ENCODE data around the gene KLK7.

Gene KLK7

DNA sequence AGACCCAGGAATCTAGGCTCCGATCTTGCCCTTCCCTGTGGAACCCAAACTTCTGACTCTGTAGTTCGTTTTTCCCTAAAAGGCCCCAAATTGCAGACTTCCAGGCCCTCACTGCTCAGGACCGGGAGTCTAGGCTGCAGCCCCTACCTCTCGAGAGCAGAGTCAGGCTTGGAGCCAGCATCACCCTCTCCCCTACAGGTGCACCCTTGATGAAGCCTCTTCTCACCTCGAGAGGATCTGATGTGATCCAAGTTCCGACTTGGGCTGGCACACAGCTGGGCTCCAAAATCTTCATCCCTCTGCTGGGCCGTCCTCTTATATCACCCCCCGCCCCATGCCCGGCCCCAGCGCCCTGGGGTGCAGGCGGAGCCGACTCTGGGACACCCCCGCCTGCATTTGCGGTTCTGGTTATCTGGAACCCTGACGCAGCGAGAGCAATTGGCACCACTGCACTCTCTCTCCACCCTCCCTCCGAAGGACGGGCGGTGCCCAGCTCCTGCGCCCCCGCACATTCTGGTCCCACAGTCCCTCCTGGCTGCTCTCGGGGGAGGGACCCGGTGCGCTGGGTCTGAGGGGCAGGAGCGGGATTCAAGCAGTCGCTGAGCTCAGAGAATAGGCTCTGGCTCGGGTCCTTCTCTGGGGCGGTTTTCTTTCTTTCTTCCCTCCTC, at the start of gene KLK7:
TSS of gene KLK7 (minus strand) at position 293 of the 668 bp plus-strand sequence. CDS start 1,518 bp downstream, outside the sequence.
- no peak for TF ChIP-seq ZFX (IDR thresholded peaks at IDR 0.05; ENCODE audit: borderline replicate concordance)
- TF ChIP-seq, protein P1, sequence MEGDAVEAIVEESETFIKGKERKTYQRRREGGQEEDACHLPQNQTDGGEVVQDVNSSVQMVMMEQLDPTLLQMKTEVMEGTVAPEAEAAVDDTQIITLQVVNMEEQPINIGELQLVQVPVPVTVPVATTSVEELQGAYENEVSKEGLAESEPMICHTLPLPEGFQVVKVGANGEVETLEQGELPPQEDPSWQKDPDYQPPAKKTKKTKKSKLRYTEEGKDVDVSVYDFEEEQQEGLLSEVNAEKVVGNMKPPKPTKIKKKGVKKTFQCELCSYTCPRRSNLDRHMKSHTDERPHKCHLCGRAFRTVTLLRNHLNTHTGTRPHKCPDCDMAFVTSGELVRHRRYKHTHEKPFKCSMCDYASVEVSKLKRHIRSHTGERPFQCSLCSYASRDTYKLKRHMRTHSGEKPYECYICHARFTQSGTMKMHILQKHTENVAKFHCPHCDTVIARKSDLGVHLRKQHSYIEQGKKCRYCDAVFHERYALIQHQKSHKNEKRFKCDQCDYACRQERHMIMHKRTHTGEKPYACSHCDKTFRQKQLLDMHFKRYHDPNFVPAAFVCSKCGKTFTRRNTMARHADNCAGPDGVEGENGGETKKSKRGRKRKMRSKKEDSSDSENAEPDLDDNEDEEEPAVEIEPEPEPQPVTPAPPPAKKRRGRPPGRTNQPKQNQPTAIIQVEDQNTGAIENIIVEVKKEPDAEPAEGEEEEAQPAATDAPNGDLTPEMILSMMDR (IDR thresholded peaks at IDR 0.05) = no peak
- no peak within 1 kb of the TSS for H3K27ac ChIP-seq

DNA sequence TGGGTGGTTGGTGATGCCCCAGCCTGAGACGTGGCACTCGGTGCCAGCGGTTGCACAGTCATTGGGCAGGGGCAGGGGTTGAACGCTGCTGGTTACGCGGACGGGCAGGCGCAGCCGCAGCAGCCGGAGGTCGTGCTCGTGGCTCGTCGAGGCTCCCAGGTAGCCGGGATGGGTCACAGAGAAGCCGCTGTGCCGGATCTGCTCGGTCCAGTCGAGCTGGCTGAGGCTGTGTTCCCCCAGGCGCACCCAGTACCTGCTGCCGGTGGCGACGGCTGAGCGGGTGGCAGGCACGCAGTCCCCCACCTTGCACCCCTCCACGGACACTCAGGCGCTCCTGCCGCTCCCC, 48.1 kb upstream of the KLK7 start:
- H3K27ac ChIP-seq = no peak overlapping the region
- TF ChIP-seq, protein P1 (IDR thresholded peaks at IDR 0.05) = no peak

DNA sequence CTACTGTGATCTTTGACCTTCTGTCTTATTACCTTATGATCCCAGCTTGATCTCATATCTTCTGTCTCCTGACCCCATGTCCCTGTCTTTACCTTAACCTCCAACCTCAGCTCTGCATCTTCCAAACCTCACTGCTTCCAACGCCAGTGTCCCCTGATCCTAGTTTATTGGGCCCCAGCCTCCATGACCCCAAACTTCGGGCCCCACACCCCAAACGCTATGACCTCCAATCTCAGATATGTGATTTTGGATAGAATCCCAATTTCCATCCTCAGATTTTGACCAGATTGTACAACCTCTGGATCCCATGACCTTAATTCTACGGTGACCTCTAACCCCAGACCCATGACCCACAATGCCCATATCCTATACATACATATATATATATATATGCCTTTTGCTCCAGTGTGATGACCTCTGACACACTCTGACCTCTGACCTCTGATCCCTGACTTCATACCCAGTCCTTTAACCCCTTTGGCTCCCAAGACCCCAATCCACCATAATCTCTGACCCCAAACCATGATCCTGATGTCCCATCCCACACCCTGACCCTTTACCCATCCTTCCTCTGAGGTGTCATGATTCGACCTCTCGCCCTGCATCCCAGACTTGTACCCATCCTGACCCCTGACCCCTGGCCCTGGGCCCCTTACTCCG, 47.6 kb upstream of the KLK7 start:
- TF ChIP-seq, protein P1 (IDR thresholded peaks at IDR 0.05) = no peak
- TF ChIP-seq ZFX (IDR thresholded peaks at IDR 0.05; ENCODE audit: borderline replicate concordance) = no peak
- no peak overlapping the region for H3K27ac ChIP-seq

DNA sequence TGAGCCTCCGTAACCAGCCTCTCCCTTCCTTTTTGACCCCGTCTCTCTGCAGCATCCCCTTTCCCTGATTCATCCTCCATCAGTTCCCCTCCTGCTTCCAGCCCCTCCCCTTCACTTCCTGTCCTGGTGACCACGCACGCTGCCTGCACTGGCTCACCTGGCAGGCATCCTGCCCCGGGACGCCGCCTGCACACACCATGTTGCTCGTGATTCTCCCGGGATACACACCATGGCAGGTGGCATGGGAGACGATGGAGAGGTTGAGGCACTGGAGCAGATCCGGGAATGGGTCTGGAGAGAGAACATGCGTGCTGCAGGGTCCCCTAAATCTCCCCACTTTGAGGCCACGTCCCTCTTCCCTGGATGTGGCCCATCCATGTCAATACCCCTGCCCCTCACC, 46.9 kb upstream of the KLK7 start:
- TF ChIP-seq, protein P1 (IDR thresholded peaks at IDR 0.05) = no peak
- no peak for TF ChIP-seq ZFX (IDR thresholded peaks at IDR 0.05; ENCODE audit: borderline replicate concordance)
- H3K27ac ChIP-seq = no peak overlapping the region

DNA sequence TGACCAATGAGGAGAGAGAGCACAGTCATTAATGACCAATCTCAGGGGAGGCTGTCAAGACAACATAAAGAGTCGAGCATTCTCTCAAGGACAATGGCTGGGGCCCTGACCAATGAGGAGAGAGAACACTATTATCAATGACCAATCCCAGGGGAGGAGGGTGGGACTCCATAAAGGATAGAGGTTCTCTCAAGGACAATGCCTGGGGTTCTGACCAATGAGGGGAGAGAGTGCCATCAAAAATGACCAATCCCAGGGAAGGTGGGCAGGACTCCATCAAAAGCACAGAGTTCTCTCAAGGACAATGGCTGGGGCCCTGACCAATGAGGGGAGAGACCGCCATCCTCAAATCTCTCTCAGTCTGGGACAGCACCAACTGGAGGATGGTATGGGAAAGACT, 46.0 kb upstream of the KLK7 start:
- no peak overlapping the region for H3K27ac ChIP-seq
- TF ChIP-seq, protein P1 (IDR thresholded peaks at IDR 0.05) = no peak
- TF ChIP-seq ZFX (IDR thresholded peaks at IDR 0.05; ENCODE audit: borderline replicate concordance) = no peak

DNA sequence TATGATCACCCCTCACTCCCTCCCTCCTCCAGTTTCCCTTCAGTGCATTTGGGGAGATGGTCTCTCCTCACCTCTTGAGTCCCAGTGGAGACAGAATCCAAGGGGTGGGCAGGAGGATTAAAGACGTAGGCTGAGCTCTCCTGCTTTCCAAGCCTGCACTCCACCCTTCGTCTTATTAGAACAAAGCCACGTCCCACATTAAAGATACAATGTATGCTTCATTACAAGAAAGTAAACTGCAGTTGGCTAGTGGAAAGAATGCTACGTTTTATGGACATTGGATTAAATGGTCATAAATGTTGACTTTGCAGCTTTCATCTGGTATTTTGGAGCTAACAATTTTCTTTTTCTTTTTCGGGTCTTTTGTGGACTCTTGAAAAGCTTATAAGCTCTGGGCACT, 44.2 kb upstream of the KLK7 start:
- no peak overlapping the region for H3K27ac ChIP-seq
- no peak for TF ChIP-seq ZFX (IDR thresholded peaks at IDR 0.05; ENCODE audit: borderline replicate concordance)
- TF ChIP-seq, protein P1 (IDR thresholded peaks at IDR 0.05) = no peak

DNA sequence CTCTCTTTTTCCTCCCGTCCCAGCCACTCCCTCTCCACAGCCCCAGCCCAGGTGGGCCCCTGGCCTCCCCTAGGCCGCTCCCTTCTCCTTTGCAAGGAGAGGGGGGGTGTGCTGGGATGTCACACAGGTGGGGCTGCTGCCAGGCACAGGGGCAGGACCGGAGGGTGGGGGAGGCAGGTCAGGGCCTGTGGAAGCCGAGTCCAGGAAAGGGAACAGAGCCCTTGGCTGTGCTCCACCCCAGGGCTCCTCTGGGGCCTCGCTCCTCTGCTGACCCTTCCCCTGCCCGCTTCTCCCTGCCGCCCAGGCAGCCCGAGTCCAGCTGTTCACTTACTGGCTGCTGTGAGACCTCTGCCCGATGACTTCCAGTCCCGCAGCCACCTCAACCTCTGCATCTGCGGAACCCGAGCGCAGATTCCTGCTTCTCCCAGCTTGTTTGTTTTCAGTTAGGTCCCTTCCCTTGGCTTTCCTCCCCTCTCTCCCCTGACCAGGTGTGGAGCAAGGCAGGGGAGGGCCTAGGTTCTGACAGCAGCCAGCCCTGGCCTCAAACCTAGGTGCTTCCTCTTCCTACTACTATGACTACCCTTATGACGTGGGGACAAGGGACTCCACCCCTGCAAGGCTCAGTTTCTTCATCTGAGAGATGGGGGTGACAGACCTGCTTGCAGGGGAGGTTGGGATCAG, 43.5 kb upstream of the KLK7 start:
- no peak for TF ChIP-seq ZFX (IDR thresholded peaks at IDR 0.05; ENCODE audit: borderline replicate concordance)
- TF ChIP-seq, protein P1 (IDR thresholded peaks at IDR 0.05) = no peak
- H3K27ac ChIP-seq = peak overlapping the region; percentile 52; the same call in 1 of the 2 replicates
